Lower lobe of right lung (tissue), 2 donors: ENCODE measurements around the gene LIMCH1. TPM values are rescaled to one million over a fixed set of nuclear protein-coding genes. Genes with fewer than 3 reads are reported as not detected.
A peak's percentile ranks its signal among the peaks of the same experiment; 100 is the strongest.

Experiments
- ATAC-seq, 2 donors: fragments of 200-7000 bp; cut with Tn5 transposase; one replicate each; pipeline ENCODE4 v1.9.1; 2020 to 2022; ENCODE audit warnings: mild to moderate bottlenecking in 2 of 2, moderate library complexity in 2 of 2
- DNase-seq: peaks from one replicate; pipeline ENCODE4 v3.0.0-alpha.2; 2020
- H3K27ac ChIP-seq: fragments of 200-600 bp; one replicate; pipeline ENCODE4 v1.8.0; 2022
- H3K27me3 ChIP-seq: fragments of 200-600 bp; one replicate; pipeline ENCODE4 v1.8.0; 2022; ENCODE audit warnings: low read depth
- H3K36me3 ChIP-seq: fragments of 200-600 bp; one replicate; pipeline ENCODE4 v1.8.0; 2022; ENCODE audit warnings: mild to moderate bottlenecking
- H3K4me1 ChIP-seq: fragments of 200-600 bp; one replicate; pipeline ENCODE4 v1.8.0; 2022
- H3K4me3 ChIP-seq: fragments of 200-600 bp; one replicate; pipeline ENCODE4 v1.8.0; 2022; ENCODE audit warnings: mild to moderate bottlenecking
- H3K9me3 ChIP-seq: fragments of 200-600 bp; one replicate; pipeline ENCODE4 v1.8.0; 2022
- CTCF ChIP-seq: fragments of 200-600 bp; IDR thresholded peaks from one replicate; pipeline ENCODE4 v1.8.0; 2022; ENCODE audit warnings: antibody characterized with exemption, mild to moderate bottlenecking
- intact Hi-C: fragments of 100-400 bp; cut with DNase I; formaldehyde crosslinking; loops from one replicate; pipeline ENCODE4 v1.11.0; 2022
- total RNA-seq: library from RNA; stranded (reverse); fragmentation: NEBNext Ultra II Directional; extraction: Animal tissue kit (Norgen Biotek cat#: 25700); gene quantifications from one replicate; pipeline ENCODE4 v1.2.1, GENCODE V29; 2021
- donor health status: DM: no; HTN: yes; CAD: no; lungs with severe emphysema.

Gene LIMCH1
- total RNA-seq, 1 donor from 2014 or later = 267 TPM

GRCh38 chr4:41524425-41524824, 13.5 kb upstream of the LIMCH1 start:
- TF ChIP-seq CTCF = no peak
- H3K27me3 ChIP-seq = no peaks in the 10 kb centered on the region
- H3K36me3 ChIP-seq = no peaks in the 10 kb centered on the region
- H3K4me1 ChIP-seq = peaks cover 10% of the 10 kb centered on the region
- no peak overlapping the region for H3K27ac ChIP-seq
- ATAC-seq = no peak
- intact Hi-C loops = no loop called here
- no peak overlapping the region for H3K4me3 ChIP-seq
- H3K9me3 ChIP-seq = no peaks in the 10 kb centered on the region
- DNase-seq = no peak

DNA sequence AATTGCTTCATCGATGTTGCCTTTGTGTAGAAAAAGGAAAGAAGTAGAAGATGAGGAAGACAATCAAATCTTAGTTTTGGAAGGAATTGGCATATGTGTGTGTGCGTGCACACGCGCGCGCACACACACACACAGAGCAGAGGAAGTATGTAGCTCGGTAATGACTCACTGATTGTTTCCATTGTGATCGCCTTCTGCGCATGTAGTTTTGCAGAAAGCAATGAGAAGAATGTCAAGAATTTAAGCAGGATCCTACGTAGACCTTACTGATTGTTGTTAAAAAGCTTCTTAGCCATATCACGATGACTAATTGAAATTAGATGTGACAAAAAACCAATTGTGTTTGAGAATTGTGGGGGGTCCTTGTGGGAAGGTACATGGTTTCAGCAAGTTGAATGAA, 12.8 kb upstream of the LIMCH1 start:
- no peak for TF ChIP-seq CTCF
- peak in 1 of 2 donors; percentile 47 for ATAC-seq
- DNase-seq = no peak
- no peak overlapping the region for H3K27ac ChIP-seq
- no peaks in the 10 kb centered on the region for H3K36me3 ChIP-seq
- no peak overlapping the region for H3K4me3 ChIP-seq
- no peaks in the 10 kb centered on the region for H3K27me3 ChIP-seq
- H3K9me3 ChIP-seq = no peaks in the 10 kb centered on the region
- H3K4me1 ChIP-seq = peaks cover 10% of the 10 kb centered on the region
- intact Hi-C loops = no loop called here

DNA sequence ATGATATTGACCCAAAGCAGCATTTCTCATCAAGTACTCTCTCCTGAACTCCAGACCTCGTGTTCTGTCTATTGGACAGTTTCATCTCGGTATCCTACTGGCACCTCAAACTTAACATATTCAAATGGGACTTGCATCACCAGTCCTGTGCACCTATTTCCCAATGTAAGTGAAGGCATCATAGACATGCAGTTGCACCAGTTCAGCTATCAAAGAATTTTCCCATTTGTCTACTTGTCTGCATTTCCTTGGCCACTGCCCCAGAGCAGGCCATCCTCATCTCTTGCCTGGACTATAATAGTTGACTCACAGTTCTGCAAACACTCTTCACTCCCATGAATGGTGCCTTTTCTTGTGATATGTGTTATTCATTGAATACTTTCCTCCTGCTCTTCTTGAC, 11.3 kb upstream of the LIMCH1 start:
- Histone ChIP-seq H3K27ac (no peak overlapping the region), H3K9me3 (no peaks in the 10 kb centered on the region), H3K4me3 (no peak overlapping the region), H3K27me3 (no peaks in the 10 kb centered on the region), H3K36me3 (no peaks in the 10 kb centered on the region), H3K4me1 (peaks cover 10% of the 10 kb centered on the region)
- TF ChIP-seq CTCF = no peak
- intact Hi-C loops = no loop called here
- ATAC-seq (no peak), DNase-seq (no peak)

- no peak overlapping the region for H3K27ac ChIP-seq
- peaks cover 17% of the 10 kb centered on the region for H3K4me1 ChIP-seq
- TF ChIP-seq CTCF = no peak
- no peaks in the 10 kb centered on the region for H3K27me3 ChIP-seq
- intact Hi-C loops = no loop called here
- H3K36me3 ChIP-seq = no peaks in the 10 kb centered on the region
- H3K4me3 ChIP-seq = no peak overlapping the region
- ATAC-seq = peak; percentile 26 to 43
- no peak for DNase-seq
- no peaks in the 10 kb centered on the region for H3K9me3 ChIP-seq
Observed at GRCh38 chr4:41528512-41529205, 9.3 kb upstream of the LIMCH1 start.

- Histone ChIP-seq H3K36me3 (no peaks in the 10 kb centered on the region), H3K4me3 (no peak overlapping the region), H3K9me3 (no peaks in the 10 kb centered on the region), H3K4me1 (peaks cover 25% of the 10 kb centered on the region), H3K27ac (no peak overlapping the region), H3K27me3 (no peaks in the 10 kb centered on the region)
- DNase-seq = no peak
- ATAC-seq = no peak
- TF ChIP-seq CTCF = no peak
- intact Hi-C loops = no loop called here
Observed at GRCh38 chr4:41530741-41531140, 7.2 kb upstream of the LIMCH1 start.
